Stimulated activated naive CD8-positive, alpha-beta T cell treated with anti-CD3 and anti-CD28 coated beads, Interleukin-15, Interleukin-2, amounts not matched to agents 100 U/mL and 50 U/mL, for 24 hours (primary cell): ENCODE measurements around the gene ANO7.
"Not testable (repeated sequence)": the region's sequence is repeated elsewhere in the genome, so short reads cannot be mapped to it uniquely, and the experiment has no call there.

ENCODE experiments used
- ATAC-seq: fragments of 150-1000 bp; cut with Tn5 transposase; one replicate; pipeline ENCODE4 v1.10.0; 2021
- DNase-seq: peaks from one replicate; pipeline ENCODE4 v3.0.0; 2021

The ANO7 gene

DNA sequence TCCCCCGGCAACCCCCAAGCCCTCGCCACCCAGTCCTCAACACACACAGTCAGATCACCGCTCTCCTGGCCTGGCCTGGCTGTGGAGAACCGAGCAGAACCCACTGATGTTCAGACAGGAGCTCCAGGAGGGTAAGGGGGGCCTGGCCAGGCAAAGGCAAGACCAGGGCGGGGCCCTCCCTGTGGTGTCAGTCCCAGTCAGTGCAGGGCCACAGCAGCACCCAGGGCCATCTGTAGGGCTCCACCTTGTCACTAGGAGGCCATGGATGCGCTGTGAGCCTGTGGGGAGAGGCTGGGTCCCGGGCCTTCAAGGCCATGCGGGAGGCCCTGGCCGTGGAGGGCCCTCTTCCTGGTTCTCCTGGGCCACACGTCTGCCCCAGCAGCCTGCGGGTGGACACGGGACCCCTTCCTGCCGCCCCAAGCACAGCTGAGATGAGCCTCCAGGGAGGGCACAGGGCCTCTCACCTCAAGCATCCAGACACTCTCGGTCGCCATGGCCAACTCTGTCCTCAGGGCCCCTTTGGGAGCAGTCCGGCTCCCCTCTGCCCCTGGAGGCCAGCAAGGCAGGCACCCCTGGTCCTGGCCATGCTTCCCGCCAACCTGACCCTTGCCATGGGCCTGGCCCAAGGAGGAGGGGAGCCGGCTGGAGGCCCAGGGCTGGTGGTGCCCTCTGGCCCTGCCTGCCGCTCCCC, 2.0 kb downstream of the ANO7 start:
- DNase-seq: no peak
- no peak for ATAC-seq

DNA sequence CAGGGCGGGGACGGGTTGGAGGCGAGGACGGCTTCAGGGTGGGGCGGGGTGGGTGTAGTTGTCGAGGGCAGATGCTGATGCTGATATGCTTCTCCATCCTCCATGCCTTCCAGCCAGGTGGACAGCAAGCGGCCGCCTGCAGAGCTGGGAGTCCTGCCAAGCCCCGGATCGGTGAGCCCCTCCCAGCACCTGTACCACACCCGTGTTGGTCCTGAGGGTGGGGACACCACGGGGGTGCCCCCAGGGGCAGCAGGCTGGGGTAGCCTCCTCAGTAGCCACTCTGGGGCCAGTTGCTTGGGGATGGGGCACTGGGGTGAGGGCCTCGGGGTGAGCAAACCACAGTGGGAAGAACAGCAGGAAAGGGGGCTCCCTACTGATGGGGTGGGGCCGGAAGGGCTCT, 2.6 kb downstream of the ANO7 start:
- no peak for ATAC-seq
- DNase-seq: no peak

DNA sequence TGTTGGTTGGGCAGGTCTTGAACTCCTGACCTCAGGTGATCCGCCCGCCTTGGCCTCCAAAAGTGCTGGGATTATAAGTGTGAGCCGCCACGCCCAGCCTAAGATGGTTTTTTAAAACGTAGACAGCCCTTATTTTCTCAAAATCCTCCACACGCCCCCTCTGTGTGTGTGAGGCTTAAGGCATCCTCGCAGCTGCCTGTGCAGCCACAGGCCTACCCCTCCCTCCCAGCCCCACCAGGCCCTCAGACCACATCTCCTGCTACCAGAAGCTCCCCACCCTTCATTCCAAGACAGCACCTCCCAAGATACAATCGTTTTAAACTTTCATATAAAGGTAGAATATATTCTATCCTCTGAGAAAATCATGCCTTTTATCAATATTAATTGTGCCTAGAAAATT, 4.8 kb downstream of the ANO7 start:
- ATAC-seq: no peak
- no peak for DNase-seq

DNA sequence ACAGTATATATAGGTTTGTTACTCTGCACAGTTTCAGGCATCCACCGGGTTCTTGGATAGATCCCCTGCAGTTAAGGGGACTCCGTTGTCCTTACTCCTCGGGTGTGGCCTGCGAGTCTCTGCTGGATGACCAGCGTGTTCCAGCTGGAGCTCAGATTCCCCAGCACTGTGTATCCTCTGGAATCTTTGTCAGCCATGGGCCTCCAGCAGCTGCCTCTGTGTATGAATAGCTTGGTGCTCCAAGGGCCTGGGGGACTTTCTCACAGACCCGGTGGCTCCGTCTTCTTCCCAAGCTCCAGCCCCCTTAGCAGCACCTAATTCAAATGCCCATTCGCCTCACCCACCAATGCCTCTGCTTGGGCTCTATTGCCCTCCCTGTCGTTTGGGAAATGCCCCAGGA, 6.3 kb downstream of the ANO7 start:
- no peak for DNase-seq
- ATAC-seq: no peak

DNA sequence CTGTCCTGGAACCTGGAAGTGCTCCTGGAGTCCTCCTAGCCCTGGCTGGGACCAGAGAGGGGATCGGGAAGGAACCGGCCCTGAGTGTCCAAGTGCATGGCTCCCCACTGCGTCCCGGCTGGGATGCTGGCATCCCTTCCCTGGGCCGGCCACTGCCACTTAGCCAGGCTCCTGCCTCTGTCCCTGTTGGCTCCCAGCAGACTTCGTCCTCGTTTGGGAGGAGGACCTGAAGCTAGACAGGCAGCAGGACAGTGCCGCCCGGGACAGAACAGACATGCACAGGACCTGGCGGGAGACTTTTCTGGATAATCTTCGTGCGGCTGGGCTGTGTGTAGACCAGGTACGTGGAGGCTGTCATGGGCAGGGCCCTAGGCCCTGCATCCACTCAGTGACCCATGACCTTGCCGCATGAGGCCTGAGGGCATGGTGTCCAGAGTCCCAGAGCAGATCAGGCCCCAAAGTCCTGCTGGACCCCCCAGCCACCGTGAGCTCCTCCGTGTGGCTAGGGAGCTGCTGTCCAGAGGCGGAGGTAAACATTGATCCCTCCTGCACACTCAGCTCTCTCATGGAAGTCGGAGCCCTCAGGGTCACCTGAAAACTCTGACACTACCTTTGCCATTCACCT, 7.1 kb downstream of the ANO7 start:
- no peak for ATAC-seq
- DNase-seq: no peak

DNA sequence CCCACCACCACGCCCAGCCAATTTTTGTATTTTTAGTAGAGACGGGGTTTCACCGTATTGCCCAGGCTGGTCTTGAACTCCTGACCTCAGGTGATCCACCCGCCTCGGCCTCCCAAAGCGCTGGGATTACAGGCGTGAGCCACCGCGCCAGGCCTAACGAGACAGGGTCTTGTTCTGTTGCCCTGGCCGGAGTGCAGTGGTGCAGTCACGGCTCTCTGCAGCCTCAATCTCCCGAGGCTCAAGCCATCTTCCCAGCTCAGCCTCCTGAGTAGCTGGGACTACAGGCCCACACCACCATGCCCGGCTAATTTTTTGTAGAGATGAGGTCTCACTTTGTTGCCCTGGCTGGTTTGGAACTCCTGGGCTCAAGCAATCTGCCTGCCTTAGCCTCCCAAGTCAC, 8.8 kb downstream of the ANO7 start:
- not testable (repeated sequence) for DNase-seq, ATAC-seq

DNA sequence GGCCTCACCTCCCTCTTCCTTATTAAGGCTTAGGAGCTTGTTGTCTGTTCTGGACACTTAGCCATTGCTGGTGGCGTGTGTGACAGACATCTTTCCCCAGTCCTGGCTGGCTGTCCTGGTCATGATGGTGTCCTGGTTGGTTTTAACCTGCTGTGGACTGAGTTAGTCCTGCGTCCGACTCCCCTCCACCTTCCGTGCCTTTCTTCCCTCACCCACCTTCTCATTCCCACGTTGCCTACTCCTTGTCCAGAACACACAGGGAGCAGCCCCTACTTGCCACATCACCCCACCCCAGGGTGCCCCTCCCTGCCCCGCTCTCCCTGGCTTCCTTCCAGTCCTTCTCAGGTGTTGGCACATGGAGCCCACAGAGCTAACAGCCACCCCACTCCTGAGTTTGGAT, 9.5 kb downstream of the ANO7 start:
- DNase-seq (no peak), ATAC-seq (no peak)

DNA sequence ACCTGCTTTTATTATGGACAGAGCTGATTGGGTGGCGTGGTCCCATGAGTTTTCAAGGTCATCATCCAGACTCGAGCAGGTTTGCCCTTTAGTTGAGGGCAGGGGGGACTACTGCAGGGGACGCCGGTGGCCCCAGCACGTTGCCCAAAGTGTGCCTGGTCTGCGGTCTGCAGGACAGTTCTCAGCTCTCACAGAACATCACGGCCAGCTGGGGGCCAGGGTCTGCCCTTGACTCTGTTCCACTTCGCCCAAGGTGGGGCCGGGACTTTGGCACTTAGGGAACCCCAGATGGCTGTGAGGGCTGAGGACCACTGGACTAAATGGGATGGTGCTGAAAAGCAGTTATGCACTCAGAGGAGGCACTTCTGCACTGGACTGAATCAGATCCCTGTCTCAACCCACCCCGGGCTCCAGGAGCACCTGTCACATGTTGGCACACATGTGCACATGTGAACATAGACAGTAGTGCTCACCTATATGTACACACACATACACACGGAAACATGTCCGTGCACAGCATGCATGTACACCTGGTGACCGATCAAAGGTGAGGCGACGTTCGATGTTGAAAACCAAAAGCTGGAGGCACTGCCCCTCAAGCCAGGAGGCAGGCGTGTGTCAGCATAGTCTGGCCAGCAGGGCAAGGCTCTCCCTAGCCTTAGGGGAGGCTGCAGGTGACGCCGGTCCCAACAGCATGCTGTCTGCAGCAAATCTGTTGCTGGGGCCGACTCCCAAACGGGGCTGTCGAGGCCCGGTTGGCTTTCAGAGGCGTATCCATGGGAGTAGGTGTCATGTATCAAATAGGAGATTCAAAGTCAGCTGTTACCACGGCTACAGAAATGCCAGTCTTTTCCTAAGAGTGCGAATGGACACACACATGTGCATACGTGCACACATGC, 10.2 kb downstream of the ANO7 start:
- DNase-seq (no peak), ATAC-seq (no peak)

DNA sequence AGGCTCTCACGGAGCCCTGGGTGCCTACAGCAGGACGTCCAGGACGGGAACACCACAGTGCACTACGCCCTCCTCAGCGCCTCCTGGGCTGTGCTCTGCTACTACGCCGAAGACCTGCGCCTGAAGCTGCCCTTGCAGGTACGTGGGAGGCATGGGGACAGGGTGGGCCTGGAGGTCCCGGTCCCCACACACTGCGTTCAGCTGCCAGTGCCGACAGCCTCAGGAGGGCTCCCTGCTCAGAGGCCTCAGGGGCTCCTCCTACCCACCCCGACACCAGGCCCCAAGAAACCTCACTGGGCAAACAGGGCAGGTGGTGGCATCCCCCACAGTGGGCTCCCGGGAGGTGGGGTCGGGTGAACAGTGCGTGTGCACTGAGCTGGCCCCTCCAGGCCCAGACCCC, 10.8 kb downstream of the ANO7 start:
- ATAC-seq: no peak
- no peak for DNase-seq

DNA sequence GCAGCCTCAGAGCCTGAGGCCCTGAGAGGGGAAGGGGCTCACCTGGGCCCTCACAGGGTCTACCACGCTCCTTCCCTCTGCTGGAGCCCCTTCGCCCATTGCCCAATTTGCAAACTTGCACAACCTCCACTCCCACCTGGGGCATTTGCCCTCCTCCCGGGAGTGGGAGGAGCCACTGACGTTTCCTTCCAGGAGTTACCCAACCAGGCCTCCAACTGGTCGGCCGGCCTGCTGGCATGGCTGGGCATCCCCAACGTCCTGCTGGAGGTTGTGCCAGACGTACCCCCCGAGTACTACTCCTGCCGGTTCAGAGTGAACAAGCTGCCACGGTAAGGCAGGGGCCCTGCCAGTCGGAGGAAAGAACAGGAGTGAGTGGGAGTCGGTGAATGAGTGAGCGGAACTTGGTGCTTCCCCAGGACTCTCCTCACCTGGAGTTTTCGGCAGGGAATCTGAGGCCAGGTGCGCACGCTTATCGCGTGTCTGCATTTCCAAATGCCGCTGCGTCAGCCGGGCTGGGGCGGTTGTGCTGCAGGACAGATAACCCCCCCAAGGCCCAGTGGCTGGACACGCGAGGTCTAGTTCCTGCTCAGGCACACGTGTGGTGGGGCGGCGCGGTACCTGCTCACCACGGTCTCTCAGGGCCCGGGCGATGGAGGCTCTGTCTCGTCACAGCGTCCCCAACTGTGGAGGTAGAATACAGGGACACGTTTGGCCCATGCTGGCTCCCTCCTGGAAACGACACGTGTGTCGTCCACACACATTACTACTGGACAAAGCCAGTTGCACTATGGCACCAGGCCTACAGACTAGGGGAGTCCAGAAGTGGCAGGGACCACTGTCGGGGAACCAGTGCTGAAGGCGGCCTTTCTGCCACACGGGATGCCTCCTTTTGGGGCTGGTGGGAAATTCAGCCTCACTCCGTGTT, 11.7 kb downstream of the ANO7 start:
- DNase-seq (no peak), ATAC-seq (no peak)

DNA sequence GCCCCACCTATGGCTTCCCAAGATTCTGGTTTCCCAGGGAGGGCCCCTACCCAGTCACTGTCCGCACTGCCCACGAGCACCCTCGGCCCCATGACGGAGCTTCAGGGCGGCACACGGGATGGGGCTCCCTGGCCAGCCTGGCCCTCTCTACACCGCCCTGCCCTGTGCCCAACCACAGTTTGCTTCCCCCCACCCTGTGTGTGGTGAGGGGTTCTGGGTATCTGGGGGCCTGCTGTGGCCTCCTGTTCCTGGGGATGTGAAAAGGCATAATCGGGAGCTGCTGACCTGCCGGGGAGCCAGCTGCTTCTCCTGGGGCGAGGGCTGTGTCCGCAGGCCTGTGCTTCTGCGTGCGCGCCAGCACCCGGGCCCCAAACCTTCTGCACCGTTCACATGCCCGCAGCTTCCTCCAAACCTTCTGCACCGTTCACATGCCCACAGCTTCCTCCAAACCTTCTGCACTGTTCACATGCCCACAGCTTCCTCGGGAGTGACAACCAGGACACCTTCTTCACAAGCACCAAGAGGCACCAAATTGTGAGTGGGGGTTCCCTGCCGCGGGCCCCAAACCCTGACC, 12.4 kb downstream of the ANO7 start:
- ATAC-seq (no peak), DNase-seq (no peak)

DNA sequence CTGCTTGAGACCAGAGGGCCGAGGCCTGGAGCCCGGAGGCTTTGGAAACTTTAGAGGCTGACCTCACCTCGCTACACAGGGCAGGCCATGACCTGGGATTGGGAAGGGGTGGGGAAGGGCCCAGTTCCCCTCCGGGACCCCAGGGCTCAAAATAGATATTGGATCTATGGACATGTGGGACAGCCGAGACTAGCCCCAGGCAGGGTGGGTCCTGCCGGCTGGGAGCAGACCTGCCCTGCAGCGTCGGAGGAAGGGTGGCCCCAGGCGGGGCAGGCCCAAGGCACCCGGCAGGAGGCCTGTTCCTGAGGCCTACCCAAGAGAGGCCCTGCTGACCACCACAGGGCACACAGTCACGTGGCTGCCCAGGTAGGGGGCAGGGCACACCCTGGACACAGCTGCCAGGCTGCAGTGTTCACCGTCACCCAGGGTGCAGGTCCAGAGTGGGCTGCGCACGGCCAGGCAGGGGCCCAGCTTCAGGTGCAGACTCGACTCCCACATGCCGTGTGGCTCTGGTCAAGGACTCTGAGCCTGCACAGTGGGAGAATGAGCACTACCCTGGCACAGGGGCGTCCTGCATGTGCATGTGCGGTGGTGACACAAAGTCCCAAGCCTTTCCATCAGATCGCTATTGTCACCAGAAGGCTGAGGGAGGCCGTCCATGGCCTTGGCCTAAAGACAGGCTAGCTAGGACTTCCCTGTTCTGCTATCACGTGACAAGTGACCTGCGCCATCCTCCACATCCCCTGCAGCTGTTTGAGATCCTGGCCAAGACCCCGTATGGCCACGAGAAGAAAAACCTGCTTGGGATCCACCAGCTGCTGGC, 13.2 kb downstream of the ANO7 start:
- no peak for ATAC-seq

DNA sequence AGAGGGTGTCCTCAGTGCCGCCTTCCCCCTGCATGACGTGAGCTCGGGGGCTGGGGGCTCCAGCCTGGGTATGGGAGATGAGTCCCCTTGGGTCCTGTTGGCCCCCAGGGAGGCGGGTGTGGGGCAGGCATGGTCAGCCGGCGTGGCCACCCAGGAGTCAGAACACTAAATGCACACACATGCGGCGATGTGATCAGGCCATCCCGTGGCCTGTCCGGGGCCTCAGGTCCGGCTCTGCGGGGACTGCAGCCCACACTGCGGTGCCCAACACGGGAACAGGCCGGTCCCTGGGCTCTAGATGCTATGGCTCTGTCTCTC, 13.8 kb downstream of the ANO7 start:
- no peak for ATAC-seq
- no peak for DNase-seq

More for the DNA sequence above, 13.2 kb downstream of the ANO7 start:
- no peak for DNase-seq

DNA sequence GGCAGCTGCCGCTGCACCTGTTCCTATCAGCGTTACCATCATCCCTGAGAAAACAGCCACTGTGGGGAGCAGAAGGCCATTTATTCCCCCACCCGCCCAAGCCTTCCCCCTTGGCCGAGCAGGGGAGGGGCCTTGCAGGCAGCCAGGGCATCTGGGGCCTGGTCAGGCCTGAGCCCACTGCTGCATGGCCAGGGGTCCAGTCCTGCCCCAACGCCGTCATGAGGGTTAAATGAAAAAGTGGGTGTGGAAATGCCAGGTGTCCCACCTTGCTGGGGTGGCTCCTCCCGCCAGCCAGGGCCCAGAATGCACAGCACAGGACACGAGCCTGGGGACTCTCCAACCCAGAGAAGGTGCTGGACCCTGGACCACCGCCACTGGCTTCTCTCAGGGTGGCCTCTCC, 14.2 kb downstream of the ANO7 start:
- DNase-seq (no peak), ATAC-seq (no peak)

DNA sequence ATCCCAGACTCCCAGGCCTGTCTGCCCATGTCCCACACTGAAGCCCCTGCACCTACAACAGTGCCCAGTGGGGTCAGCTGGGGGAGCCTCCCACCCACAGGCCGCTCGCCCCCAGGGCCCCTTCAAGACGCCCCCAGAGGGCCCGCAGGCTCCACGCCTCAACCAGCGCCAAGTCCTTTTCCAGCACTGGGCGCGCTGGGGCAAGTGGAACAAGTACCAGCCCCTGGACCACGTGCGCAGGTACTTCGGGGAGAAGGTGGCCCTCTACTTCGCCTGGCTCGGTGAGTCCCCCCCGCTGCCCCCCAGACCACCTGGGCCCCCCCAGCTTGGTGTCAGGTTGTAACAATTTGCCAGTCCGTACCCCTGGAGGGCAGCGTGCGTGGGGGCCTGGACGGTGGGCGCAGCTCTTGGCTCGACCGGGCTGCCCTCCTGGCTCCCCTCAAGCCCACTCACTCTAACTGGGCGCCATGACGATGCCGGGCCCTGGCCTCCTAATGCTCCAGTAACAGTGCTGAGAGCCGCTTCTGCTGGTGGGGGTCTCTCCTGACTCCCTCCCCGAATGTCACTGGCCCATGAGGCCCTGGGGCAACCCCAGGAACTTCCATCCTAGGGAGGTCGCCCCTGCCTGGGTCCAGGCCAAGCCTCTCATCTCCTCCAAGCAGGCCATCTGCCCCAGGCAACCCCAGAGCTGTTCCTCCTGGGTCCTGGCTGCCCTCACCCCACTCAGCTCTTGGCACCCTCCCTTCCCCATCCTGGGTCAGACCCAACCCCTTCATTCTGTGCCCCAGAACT, 14.9 kb downstream of the ANO7 start:
- DNase-seq (no peak), ATAC-seq (no peak)

DNA sequence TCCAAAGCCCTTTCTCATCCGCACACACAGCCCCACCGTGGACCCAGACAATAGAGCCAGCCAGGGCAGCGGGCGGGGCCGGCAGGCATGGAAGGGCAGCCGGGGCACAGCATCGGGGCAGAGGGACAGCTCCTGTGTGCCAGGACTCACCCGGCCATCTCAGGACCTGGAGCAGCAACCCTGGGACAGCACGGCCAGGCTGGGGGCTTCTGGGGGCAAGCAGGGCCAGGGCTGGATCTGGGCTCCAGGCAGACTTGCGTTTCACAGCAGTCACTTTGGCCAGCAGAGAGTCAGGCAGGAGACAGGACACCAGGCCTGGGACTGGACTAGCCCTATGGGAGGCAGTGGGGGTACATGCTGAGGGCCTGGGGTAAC, 15.5 kb downstream of the ANO7 start:
- ATAC-seq: no peak

DNA sequence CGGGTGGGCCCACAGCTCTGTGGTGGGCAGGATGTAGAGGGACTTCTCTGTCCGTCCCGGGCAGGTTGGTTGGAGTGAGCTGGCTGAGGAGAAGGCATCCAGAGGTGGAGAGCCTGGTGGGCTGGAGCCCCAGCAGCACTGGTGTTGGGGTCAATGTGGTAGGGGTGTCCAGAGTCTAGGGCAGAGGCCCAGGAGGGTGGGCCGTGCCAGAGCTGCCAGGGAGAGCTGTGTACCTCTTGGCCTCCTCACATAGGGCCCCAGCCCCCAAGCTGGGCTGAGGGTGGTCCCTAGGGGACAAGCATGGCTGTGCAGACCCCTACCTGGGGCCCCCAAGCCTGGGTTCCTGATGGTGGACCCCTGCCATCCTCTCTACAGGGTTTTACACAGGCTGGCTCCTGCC, 16.0 kb downstream of the ANO7 start:
- no peak for ATAC-seq

More for the DNA sequence above, 15.5 kb downstream of the ANO7 start:
- DNase-seq: no peak

DNA sequence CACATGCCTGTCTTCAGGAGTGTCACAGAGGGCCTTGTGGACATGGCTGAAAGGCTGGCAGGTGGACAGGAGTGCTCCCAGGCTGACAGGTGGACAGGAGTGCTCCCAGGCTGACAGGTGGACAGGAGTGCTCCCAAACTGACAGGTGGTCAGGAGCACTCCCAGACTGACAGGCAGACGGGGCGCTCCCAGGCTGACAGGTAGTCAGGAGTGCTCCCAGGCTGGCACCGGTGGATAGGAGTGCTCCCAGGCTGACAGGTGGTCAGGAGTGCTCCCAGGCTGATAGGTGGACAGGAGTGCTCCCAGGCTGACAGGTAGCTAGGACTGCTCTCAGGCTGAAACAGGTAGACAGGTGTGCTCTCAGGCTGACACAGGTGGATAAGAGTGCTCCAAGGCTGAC, 16.6 kb downstream of the ANO7 start:
- ATAC-seq (no peak), DNase-seq (no peak)

More for the DNA sequence above, 16.0 kb downstream of the ANO7 start:
- no peak for DNase-seq

DNA sequence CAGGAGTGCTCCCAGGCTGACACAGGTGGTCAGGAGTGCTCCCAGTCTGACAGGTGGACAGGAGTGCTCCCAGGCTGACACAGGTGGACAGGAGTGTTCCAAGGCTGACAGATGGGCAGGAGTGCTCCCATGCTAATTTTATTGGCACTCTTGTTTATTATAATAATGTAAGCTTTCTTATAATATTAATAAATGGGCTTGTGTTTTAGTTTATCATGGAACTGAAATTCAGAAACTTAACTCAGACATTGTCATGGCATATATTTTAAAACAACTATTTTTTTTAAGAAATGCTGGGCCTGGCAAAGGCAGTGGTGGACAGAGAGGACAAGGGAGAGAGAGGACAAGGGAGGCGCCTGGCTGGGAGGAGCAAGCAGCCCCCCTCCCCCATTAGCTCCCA, 18.7 kb downstream of the ANO7 start:
- DNase-seq (no peak), ATAC-seq (no peak)

DNA sequence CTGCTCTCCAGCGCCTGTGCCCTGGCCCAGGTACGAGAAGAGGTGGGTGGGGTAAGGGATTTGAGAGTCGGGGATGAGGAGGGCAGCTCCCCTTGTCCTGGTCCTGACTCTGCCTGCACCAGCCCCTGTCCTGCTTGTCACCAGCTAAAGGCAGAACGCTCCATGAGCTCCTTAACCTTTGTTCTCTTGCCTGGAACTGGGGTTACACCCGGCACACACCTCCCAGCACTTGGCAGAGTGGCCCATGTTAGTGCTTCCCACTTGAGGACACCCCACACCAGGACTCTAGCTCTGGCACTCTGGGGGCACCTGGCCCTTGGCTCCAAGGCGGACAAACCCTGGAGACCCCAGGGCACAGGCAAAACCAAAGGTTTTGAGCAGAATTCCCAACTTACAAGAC, 19.2 kb downstream of the ANO7 start:
- ATAC-seq: no peak
- DNase-seq: no peak
